Measurements from ENCODE around the gene HDAC7. TPM values are rescaled to one million over a fixed set of nuclear protein-coding genes. Genes with fewer than 3 reads are reported as not detected.

The HDAC7 gene
- total RNA-seq, 4 donors from 2014 or later, result 58.3 to 105 (median 82.5) TPM

GRCh38 chr12:47758584-47758833 lies 61.2 kb downstream of the HDAC7 start:
- intact Hi-C loops (cut with DNase I), result loop anchor here (5.0 kb wide), 1 partner anchor 41 kb away; no protein-coding TSS in a partner anchor
- H3K9me3 ChIP-seq, result no peaks in the 10 kb centered on the region
- H3K4me1 ChIP-seq, result peaks cover 39 to 47% (median 45%) of the 10 kb centered on the region in 4 donors
- WGBS, result 13% methylated on average over 2 of the region's 10 CpGs
- peak overlapping the region; percentile 68 to 80 (median 80) for H3K27ac ChIP-seq (replicated peaks in 1 of 4)
- H3K4me3 ChIP-seq, result peak overlapping the region; percentile 72 to 85 (median 74)
- peaks cover 0 to 5% (median 0%) of the 10 kb centered on the region in 4 donors for H3K36me3 ChIP-seq
- no peak for DNase-seq (ENCODE audit: extremely low spot score)
- TF ChIP-seq EP300 (IDR thresholded peaks at IDR 0.05) (no peak), CTCF (IDR thresholded peaks at IDR 0.05) (no peak), POLR2A (IDR thresholded peaks at IDR 0.05; ENCODE audit: low read depth) (no peak), POLR2AphosphoS5 (IDR thresholded peaks at IDR 0.05) (no peak)
- no peaks in the 10 kb centered on the region for H3K27me3 ChIP-seq

GRCh38 chr12:47757840-47758583 lies 61.7 kb downstream of the HDAC7 start:
- Histone ChIP-seq H3K36me3 (peaks cover 0 to 5% (median 0%) of the 10 kb centered on the region in 4 donors), H3K27ac (replicated peaks in 1 of 4) (peak overlapping the region; percentile 68 to 80 (median 80)), H3K4me1 (peaks cover 43 to 49% (median 48%) of the 10 kb centered on the region in 4 donors), H3K4me3 (peak overlapping the region; percentile 72 to 85 (median 74)), H3K9me3 (no peaks in the 10 kb centered on the region), H3K27me3 (no peaks in the 10 kb centered on the region)
- TF ChIP-seq POLR2A (IDR thresholded peaks at IDR 0.05; ENCODE audit: low read depth) (no peak), POLR2AphosphoS5 (IDR thresholded peaks at IDR 0.05) (no peak), CTCF (IDR thresholded peaks at IDR 0.05) (no peak), EP300 (IDR thresholded peaks at IDR 0.05) (no peak)
- 37% methylated on average over 7 of the region's 20 CpGs for WGBS
- no peak for DNase-seq (ENCODE audit: extremely low spot score)
- intact Hi-C loops (cut with DNase I), result loop anchor here (5.0 kb wide), 1 partner anchor 41 kb away; no protein-coding TSS in a partner anchor

- 63% methylated on average over 6 of the region's 7 CpGs for WGBS
- peaks cover 0 to 5% (median 0%) of the 10 kb centered on the region in 4 donors for H3K36me3 ChIP-seq
- peaks cover 49 to 55% (median 53%) of the 10 kb centered on the region in 4 donors for H3K4me1 ChIP-seq
- TF ChIP-seq POLR2AphosphoS5 (IDR thresholded peaks at IDR 0.05) (no peak), CTCF (IDR thresholded peaks at IDR 0.05) (no peak), POLR2A (IDR thresholded peaks at IDR 0.05; ENCODE audit: low read depth) (no peak), EP300 (IDR thresholded peaks at IDR 0.05) (no peak)
- H3K9me3 ChIP-seq, result no peaks in the 10 kb centered on the region
- DNase-seq (ENCODE audit: extremely low spot score), result no peak
- H3K27me3 ChIP-seq, result no peaks in the 10 kb centered on the region
- peak overlapping the region; percentile 68 to 80 (median 80) for H3K27ac ChIP-seq (replicated peaks in 1 of 4)
- peak overlapping the region; percentile 72 to 85 (median 74) for H3K4me3 ChIP-seq
- intact Hi-C loops (cut with DNase I), result loop anchor here (5.0 kb wide), 1 partner anchor 40 kb away; no protein-coding TSS in a partner anchor
Observed at GRCh38 chr12:47757364-47757839, 62.3 kb downstream of the HDAC7 start.

GRCh38 chr12:47755655-47756562 lies 63.8 kb downstream of the HDAC7 start:
- Histone ChIP-seq H3K9me3 (no peaks in the 10 kb centered on the region), H3K36me3 (peaks cover 0 to 19% (median 2%) of the 10 kb centered on the region in 4 donors), H3K4me1 (peaks cover 53 to 66% (median 63%) of the 10 kb centered on the region in 4 donors), H3K4me3 (peak overlapping the region; percentile 72 to 85 (median 74)), H3K27me3 (no peaks in the 10 kb centered on the region), H3K27ac (replicated peaks in 1 of 4) (peak overlapping the region in 3 of 4 donors; percentile 66 to 80 (median 68))
- intact Hi-C loops (cut with DNase I), result loop anchor here (5.0 kb wide), 1 partner anchor 39 kb away; no protein-coding TSS in a partner anchor
- WGBS, result 77% methylated on average over 12 of the region's 12 CpGs
- TF ChIP-seq POLR2A (IDR thresholded peaks at IDR 0.05; ENCODE audit: low read depth) (no peak), POLR2AphosphoS5 (IDR thresholded peaks at IDR 0.05) (peak in 1 of 2 donors; percentile 16)
- DNase-seq (ENCODE audit: extremely low spot score), result no peak

All from esophagus muscularis mucosa (tissue), 4 donors.